GM18517 (cell line): ENCODE results near the gene CYTH2.

Experiments
- ATAC-seq: cut with Tn5 transposase; IDR thresholded peaks from one replicate; pipeline ENCODE4 v1.9.1; 2021; ENCODE audit warnings: mild to moderate bottlenecking, moderate library complexity; ENCODE audit not compliant: unreplicated experiment

CYTH2 gene

GRCh38 chr19:48469289-48469881 is at the start of gene CYTH2:
Gene CYTH2, plus strand, starts transcription at chr19:48469369. Its CDS starts 139 bp downstream, at chr19:48469508.
- ATAC-seq: no peak

GRCh38 chr19:48421548-48421947 is 47.6 kb upstream of the CYTH2 start:
- no peak for ATAC-seq

- no peak for ATAC-seq
Measured at GRCh38 chr19:48424694-48425219, 44.4 kb upstream of the CYTH2 start.

GRCh38 chr19:48428670-48429069 is 40.5 kb upstream of the CYTH2 start:
- no peak for ATAC-seq

GRCh38 chr19:48433337-48433736 is 35.8 kb upstream of the CYTH2 start:
- ATAC-seq: no peak

GRCh38 chr19:48436586-48436985 is 32.6 kb upstream of the CYTH2 start:
- no peak for ATAC-seq

- ATAC-seq: no peak
Measured at GRCh38 chr19:48441360-48442050, 27.7 kb upstream of the CYTH2 start.

- ATAC-seq: no peak
Measured at GRCh38 chr19:48442116-48443035, 26.8 kb upstream of the CYTH2 start.

- ATAC-seq: no peak
Measured at GRCh38 chr19:48443256-48443655, 25.9 kb upstream of the CYTH2 start.

GRCh38 chr19:48443731-48444128 is 25.4 kb upstream of the CYTH2 start:
- ATAC-seq: no peak

GRCh38 chr19:48444129-48444935 is 24.8 kb upstream of the CYTH2 start:
- no peak for ATAC-seq

GRCh38 chr19:48444936-48445200 is 24.3 kb upstream of the CYTH2 start:
- ATAC-seq: no peak

- peak; percentile 21 for ATAC-seq
Measured at GRCh38 chr19:48445256-48445605, 23.9 kb upstream of the CYTH2 start.

GRCh38 chr19:48445606-48446481 is 23.3 kb upstream of the CYTH2 start, which contains the start of gene GRWD1:
Gene GRWD1, plus strand, starts transcription at chr19:48445983. Its CDS starts 23 bp downstream, at chr19:48446006.
- peak; percentile 83 for ATAC-seq

- ATAC-seq: no peak
Measured at GRCh38 chr19:48446579-48446978, 22.6 kb upstream of the CYTH2 start.

GRCh38 chr19:48448563-48448962 is 20.6 kb upstream of the CYTH2 start:
- no peak for ATAC-seq

- ATAC-seq: no peak
Measured at GRCh38 chr19:48450441-48450840, 18.7 kb upstream of the CYTH2 start.

- no peak for ATAC-seq
Measured at GRCh38 chr19:48450863-48451262, 18.3 kb upstream of the CYTH2 start.

- no peak for ATAC-seq
Measured at GRCh38 chr19:48451624-48452023, 17.5 kb upstream of the CYTH2 start.
